ENCODE measurements around the gene MYO1C. TPM values are rescaled to one million over a fixed set of nuclear protein-coding genes. Genes with fewer than 3 reads are reported as not detected.

The MYO1C gene
- total and polyA plus RNA-seq, 2 experiments from 2014 or later: 197 to 218 TPM

DNA sequence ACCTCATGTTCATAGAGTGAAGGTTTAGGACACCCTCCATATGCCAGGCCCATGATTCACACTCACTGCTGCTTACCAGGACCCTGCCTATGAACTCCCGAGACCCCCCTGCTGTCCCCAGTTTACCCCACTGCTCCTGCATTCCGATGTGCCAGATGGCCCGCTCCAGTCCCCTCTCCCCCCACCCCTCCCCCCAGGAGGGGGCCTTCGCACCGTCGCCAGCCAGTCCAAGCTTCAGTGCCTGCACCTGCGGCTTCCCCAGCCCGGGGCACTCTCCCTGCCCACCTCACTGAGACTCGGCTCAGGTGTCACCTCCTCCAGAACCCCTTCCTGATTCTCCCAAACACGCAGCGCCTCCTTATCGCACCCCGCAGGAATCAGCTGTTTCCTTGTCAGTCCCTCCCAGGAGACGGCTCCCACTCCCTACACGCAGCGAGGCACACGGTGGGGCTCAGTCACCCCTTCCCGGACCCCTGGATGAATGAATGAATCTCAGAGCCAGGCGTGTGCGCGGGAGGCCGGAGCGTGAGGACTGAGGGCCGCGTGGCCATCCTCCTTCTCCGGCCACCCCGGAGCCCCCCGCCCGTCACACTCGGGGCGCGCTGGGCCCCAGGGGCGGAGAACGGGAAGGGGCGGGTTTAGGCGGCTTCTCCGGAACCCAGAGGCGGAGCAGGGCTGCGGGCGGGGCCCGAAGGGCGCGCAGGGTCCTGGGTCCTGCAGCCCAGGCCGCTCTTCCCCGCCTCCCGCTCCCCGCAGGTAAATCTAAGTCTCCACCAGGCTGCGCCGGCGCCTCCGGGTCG lies 1.6 kb downstream of the MYO1C start:
- DNase-seq: peak; percentile 76
- Histone ChIP-seq H3K4me2 (ENCODE audit: unreplicated experiment) (peak overlapping the region; percentile 87), H3K4me3 (peak overlapping the region; percentile 84), H3K9ac (peak overlapping the region; percentile 84), H3K9me3 (ENCODE audit: low read depth) (no peaks in the 10 kb centered on the region), H3F3A (ENCODE audit: insufficient read depth) (peaks cover 31% of the 10 kb centered on the region), H3K79me2 (ENCODE audit: insufficient read depth) (peaks cover 31% of the 10 kb centered on the region), H3K4me1 (ENCODE audit: insufficient read depth) (peaks cover 34% of the 10 kb centered on the region), H4K20me1 (ENCODE audit: insufficient read depth) (no peaks in the 10 kb centered on the region), H3K27me3 (replicated peaks; ENCODE audit: insufficient read depth) (no peaks in the 10 kb centered on the region), H3K36me3 (ENCODE audit: low read depth) (no peaks in the 10 kb centered on the region), H3K9me2 (ENCODE audit: insufficient read depth) (no peaks in the 10 kb centered on the region), H2AFZ (peak overlapping the region; percentile 23; the same call in 1 of the 2 replicates), H3K27ac (peak overlapping the region; percentile 43)
- in situ Hi-C loops (cut with MboI): no loop called here
- WGBS, 2 experiments (ENCODE audit: low coverage in 1 of 2, low lambda C conversion rate in 2 of 2, missing lambda C conversion rate in 2 of 2): 1% methylated on average over 23 to 41 of the region's 52 CpGs
- TF ChIP-seq EZH2 (IDR thresholded peaks at IDR 0.05; ENCODE audit: insufficient read depth, poor library complexity, severe bottlenecking) (no peak), EZH2phosphoT487 (IDR thresholded peaks at IDR 0.05; ENCODE audit: insufficient read depth, low read depth) (no peak)

DNA sequence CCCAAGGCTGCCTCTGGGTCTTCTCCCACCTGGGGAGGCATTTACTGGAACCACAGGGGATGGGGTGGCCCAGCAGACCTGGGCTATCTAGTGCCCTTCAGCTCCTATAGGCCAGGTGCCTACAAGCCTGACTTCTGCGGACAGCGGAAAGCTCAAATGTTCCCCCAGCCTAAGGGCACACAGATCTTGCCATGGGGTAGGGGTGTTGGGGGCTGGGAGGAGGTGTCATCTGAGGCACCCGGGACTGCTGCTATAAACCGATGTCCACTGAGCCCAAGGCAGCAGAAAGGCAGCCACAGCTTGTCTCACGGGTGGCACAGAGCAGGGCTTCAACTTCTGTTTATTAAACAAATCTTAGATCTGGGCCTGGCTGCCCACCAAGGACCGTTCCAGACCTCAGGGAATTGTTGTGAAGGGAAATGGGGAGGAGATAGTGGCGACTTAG lies 3.6 kb downstream of the MYO1C start:
- peak overlapping the region; percentile 89 for H3K9ac ChIP-seq
- DNase-seq: no peak
- peak overlapping the region; percentile 71 for H3K4me2 ChIP-seq (ENCODE audit: unreplicated experiment)
- peaks cover 24% of the 10 kb centered on the region for H3F3A ChIP-seq (ENCODE audit: insufficient read depth)
- no peaks in the 10 kb centered on the region for H3K9me2 ChIP-seq (ENCODE audit: insufficient read depth)
- peak overlapping the region; percentile 72 for H3K27ac ChIP-seq
- no peaks in the 10 kb centered on the region for H3K9me3 ChIP-seq (ENCODE audit: low read depth)
- H3K4me1 ChIP-seq (ENCODE audit: insufficient read depth): peaks cover 25% of the 10 kb centered on the region
- H4K20me1 ChIP-seq (ENCODE audit: insufficient read depth): no peaks in the 10 kb centered on the region
- no peak overlapping the region for H2AFZ ChIP-seq
- H3K4me3 ChIP-seq: peak overlapping the region; percentile 84
- H3K27me3 ChIP-seq (replicated peaks; ENCODE audit: insufficient read depth): no peaks in the 10 kb centered on the region
- H3K36me3 ChIP-seq (ENCODE audit: low read depth): no peaks in the 10 kb centered on the region
- WGBS, 2 experiments (ENCODE audit: low coverage in 1 of 2, low lambda C conversion rate in 2 of 2, missing lambda C conversion rate in 2 of 2): 82 to 94% methylated on average over 7 of the region's 7 CpGs
- peaks cover 42% of the 10 kb centered on the region for H3K79me2 ChIP-seq (ENCODE audit: insufficient read depth)
- in situ Hi-C loops (cut with MboI): no loop called here
- no peak for TF ChIP-seq EZH2phosphoT487 (IDR thresholded peaks at IDR 0.05; ENCODE audit: insufficient read depth, low read depth)

DNA sequence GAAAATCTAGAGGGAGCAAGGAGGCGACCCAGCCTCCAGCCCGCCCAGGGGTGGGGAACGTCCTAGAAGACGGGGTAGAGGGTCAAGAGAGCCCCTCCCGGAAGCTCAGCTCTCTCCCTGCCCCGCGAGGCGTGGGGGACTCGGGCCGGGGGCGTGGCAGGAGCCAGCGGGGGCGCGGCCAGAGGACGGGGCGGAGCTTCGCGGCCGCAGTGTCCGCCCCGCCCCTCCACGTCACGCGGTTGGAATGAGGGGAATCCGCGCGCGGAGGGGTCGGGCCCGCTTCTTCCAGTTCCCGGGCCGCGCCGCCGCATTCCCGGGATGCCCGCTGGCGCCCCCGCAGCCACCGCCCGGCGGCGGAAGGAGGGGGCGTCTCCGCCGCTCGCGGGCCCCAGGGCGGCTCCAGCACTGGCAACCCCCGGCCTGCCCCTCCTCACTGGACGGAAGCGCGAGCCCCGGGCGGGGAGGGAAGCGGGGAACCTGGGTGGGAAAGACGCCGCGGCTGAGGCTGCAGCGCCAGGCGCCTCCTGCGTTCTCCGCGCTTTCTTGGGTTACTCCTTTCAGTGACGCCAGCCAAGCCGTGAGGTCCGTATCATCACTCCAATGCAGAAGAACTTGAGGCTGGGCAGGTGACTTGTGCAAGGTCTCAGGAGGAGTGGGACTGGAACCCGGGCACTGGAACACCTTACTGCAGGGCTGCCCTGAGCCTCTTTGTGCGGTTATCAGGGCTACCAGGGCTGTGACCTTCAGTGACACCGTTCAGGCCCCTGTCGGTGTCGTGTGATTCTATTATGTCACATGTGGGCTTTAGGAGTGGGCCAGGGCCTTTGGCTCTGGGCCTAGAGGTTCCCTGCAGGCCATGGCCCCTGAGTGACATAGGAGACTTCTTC lies 4.3 kb downstream of the MYO1C start:
- H2AFZ ChIP-seq: peak overlapping the region; percentile 59
- no peaks in the 10 kb centered on the region for H3K9me3 ChIP-seq (ENCODE audit: low read depth)
- no peaks in the 10 kb centered on the region for H3K27me3 ChIP-seq (replicated peaks; ENCODE audit: insufficient read depth)
- peak; percentile 95 for DNase-seq
- H3K4me3 ChIP-seq: peak overlapping the region; percentile 84
- H3F3A ChIP-seq (ENCODE audit: insufficient read depth): peaks cover 27% of the 10 kb centered on the region
- peaks cover 25% of the 10 kb centered on the region for H3K4me1 ChIP-seq (ENCODE audit: insufficient read depth)
- no peak for TF ChIP-seq EZH2phosphoT487 (IDR thresholded peaks at IDR 0.05; ENCODE audit: insufficient read depth, low read depth)
- no peak for TF ChIP-seq EZH2 (IDR thresholded peaks at IDR 0.05; ENCODE audit: insufficient read depth, poor library complexity, severe bottlenecking)
- H3K79me2 ChIP-seq (ENCODE audit: insufficient read depth): peaks cover 49% of the 10 kb centered on the region
- no peaks in the 10 kb centered on the region for H3K9me2 ChIP-seq (ENCODE audit: insufficient read depth)
- in situ Hi-C loops (cut with MboI): no loop called here
- 5 to 7% methylated on average over 46 to 48 of the region's 72 CpGs for WGBS, 2 experiments (ENCODE audit: low coverage in 1 of 2, low lambda C conversion rate in 2 of 2, missing lambda C conversion rate in 2 of 2)
- no peaks in the 10 kb centered on the region for H4K20me1 ChIP-seq (ENCODE audit: insufficient read depth)
- H3K4me2 ChIP-seq (ENCODE audit: unreplicated experiment): peak overlapping the region; percentile 71
- 0 out of 2 replicates have a peak, but pooled peaks cover 5% of the 10 kb centered on the region for H3K36me3 ChIP-seq (ENCODE audit: low read depth)
- H3K9ac ChIP-seq: peak overlapping the region; percentile 89
- peak overlapping the region; percentile 72 for H3K27ac ChIP-seq
